GM12801 (cell line): ENCODE results near the gene GIMD1.

Experiments
- CTCF ChIP-seq: IDR thresholded peaks from one replicate; pipeline ENCODE4 v1.5.1; 2011; ENCODE audit warnings: control low read depth; ENCODE audit not compliant: insufficient read length; ENCODE audit errors: extremely low read depth

Gene GIMD1

DNA sequence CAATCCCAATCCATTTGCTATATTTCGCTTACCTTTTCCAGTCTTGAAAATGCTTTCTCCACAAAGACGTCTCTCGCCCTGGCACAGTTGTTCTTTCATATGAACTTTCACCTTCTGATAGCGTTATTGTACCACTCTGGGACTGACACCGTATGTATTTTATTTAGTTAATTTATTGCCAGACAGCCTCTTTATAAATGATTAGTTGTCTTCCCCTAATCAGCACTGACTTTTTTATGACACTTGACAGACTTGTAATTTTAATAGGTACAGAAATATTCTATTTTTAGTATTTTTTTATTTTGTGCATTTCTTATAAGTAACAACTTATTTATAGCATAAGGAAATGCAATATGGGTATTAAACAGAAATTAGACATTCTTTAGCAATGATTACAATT lies at the start of gene GIMD1:
GIMD1 (minus strand) TSS at position 101 of the 400 bp plus-strand sequence. CDS start 1,343 bp downstream, outside the sequence.
- no peak for TF ChIP-seq CTCF

DNA sequence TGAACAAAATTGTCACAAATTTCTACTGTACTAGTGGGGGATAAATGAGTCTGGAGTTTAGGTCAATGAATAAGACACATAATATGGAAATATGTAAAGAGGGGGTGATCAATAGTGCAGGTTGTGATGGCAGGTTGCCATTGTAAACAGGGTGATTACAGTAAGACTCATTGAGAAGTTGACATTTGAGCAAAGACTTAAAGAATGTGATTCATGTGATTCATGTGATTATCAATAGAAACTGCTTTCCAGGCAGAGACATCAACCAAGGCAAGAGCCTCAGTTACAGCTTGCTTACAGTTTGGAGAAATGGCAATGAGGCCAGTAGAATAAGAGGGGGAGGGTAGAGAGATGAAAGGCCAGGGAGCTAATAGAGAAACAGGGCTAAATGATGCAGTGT lies 45.8 kb upstream of the GIMD1 start:
- no peak for TF ChIP-seq CTCF

GRCh38 chr4:106409901-106410889 lies 41.6 kb upstream of the GIMD1 start:
- no peak for TF ChIP-seq CTCF

GRCh38 chr4:106401157-106401556 lies 32.6 kb upstream of the GIMD1 start:
- TF ChIP-seq CTCF = no peak

DNA sequence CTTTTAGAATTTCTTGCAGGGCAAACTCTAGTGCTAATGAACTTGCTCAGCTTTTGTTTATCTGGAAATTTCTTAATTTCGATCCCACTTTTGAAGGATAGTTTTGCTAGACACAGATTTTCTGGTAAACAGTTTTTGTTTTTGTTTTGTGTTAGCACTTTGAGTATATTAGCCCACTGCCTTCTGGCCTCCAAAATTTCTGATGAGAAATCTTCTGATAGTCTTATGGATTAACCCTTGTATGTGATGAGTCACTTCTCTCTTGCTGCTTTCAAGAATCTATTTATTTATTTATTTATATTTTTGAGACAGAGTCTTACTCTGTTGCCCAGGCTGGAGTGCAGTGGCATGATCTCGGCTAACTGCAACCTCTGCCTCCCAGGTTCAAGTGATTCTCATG lies 27.0 kb upstream of the GIMD1 start:
- TF ChIP-seq CTCF = no peak

DNA sequence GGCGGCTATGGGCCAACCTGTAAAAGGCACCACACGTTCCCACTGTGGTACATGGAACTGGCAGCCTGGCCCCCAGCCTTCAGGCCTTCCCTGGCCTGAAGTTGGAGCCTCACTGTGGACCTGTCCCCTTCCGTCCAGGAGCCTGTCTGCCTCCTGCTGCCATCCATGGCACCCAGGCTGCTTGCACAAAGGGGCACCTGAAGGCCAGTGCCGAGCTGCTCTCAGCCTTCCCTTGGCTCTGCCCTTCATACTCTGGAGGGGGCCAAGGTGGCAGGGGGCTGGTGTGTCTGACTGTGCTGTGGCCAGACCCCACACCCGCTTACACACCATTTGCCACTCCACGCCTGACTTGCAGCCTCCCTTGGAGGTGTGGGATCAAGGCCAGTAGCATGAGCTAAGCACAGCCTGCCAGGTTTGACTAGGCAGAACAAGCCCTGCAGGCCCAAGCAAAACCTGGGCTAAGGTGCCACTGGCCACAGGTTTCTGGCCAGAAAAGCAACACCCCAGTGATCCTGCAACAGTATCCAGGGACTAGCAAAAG lies 17.3 kb upstream of the GIMD1 start:
- no peak for TF ChIP-seq CTCF

GRCh38 chr4:106384878-106385277 lies 16.3 kb upstream of the GIMD1 start:
- no peak for TF ChIP-seq CTCF
